Measurements from ENCODE around the gene CCDC69. TPM values are rescaled to one million over a fixed set of nuclear protein-coding genes. Genes with fewer than 3 reads are reported as not detected.

CCDC69 gene
- total and polyA plus RNA-seq, 10 of the 15 experiments (the other 5 are each of a cell fraction or from before 2014, with no cell fraction given), result 13.5 to 106 (median 70.1) TPM

DNA sequence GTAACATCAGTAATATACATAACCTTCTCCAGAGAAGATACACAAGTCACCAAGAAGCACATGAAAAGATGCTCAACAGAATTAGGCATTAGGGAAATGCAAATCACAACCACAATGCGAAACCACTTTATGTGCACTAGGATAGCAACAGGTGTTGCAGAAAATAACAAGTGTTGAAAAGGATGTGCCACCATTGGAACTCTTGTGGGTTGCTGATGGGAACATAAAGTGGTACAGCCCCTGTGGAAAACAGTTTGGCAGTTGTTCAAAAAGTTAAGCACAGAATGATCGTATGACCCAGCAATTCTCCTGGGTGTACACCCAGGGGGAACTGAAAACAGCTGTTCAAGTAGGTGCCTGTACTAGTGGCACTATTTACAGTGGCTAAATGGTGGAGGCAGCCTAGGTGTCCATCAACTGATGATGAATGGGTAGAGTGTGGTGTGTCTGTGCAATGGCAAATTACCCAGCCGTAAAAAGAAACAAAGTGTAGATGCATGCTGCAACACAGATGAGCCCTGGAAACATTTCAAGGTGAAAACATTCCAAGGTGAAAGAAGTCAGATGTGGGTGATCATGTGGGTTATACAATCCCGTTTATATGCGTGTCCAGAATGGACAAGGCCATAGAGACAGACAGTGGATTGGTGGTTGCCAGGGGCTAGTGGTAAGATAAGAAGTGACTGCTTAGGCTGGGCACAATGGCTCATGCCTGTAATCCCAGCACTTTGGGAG is 27.2 kb downstream of the CCDC69 start:
- Histone ChIP-seq H4K20me1 (ENCODE audit: control insufficient read depth, insufficient read depth) (no peaks in the 10 kb centered on the region), H3K27me3 (replicated peaks in 1 of 2; ENCODE audit: control insufficient read depth in 2 of 2, insufficient read depth in 2 of 2, low read length in 1 of 2) (no peaks in the 10 kb centered on the region), H2AFZ (ENCODE audit: control insufficient read depth, low read depth, low read length) (no peak overlapping the region), H3K79me2 (ENCODE audit: control insufficient read depth, insufficient read depth, low read length) (no peaks in the 10 kb centered on the region), H3K27ac (ENCODE audit: control insufficient read depth, insufficient read depth) (peak overlapping the region; percentile 20; the same call in 1 of the 2 replicates), H3K9me3 (replicated peaks; ENCODE audit: control insufficient read depth, insufficient read depth, low read length) (peaks cover 4% of the 10 kb centered on the region), H3K4me1 (ENCODE audit: control insufficient read depth, insufficient read depth, low read length) (peaks cover 17% of the 10 kb centered on the region), H3K4me3 (no peak overlapping the region), H3K36me3 (ENCODE audit: control insufficient read depth in 2 of 2, insufficient read depth in 2 of 2, low read length in 1 of 2) (peaks cover 6 to 26% of the 10 kb centered on the region in 2 experiments; a peak in 3 of 4 replicates), H3K9ac (ENCODE audit: control insufficient read depth, insufficient read depth, low read length) (no peak overlapping the region), H3K4me2 (ENCODE audit: control insufficient read depth, insufficient read depth) (peak overlapping the region; percentile 10; the same call in 1 of the 2 replicates)
- CTCF ChIA-PET, result interaction anchor here (1.4 to 1.5 kb wide), 3 partner anchors 15 to 31 kb away, joined by 3 to 4 read pairs (median 3); no protein-coding TSS in a partner anchor
- RAD21 ChIA-PET (ENCODE audit: unreplicated experiment), result interaction anchor here (1.1 to 2.8 kb wide), 2 partner anchors 16 to 42 kb away, joined by 4 to 24 read pairs; no protein-coding TSS in a partner anchor
- intact Hi-C loops (cut with micrococcal nuclease; ENCODE audit: unreplicated experiment) (loop anchor here (2.0 kb wide), 1 partner anchor 18 kb away; no protein-coding TSS in a partner anchor), in situ Hi-C loops (cut with MboI) (no loop called here)
- WGBS (ENCODE audit: insufficient coverage, insufficient replicate concordance, low lambda C conversion rate, missing lambda C conversion rate), result 38% methylated on average over 5 of the region's 5 CpGs
- FAIRE-seq (peak; percentile 96), DNase-seq (ENCODE audit: low read depth, low spot score) (peak; percentile 95), ATAC-seq (peak; percentile 98)
- POLR2A ChIA-PET, result interaction anchor here (1.5 to 2.9 kb wide), 2 partner anchors 16 to 55 kb away, joined by 4 to 20 read pairs; no protein-coding TSS in a partner anchor
- BruUV-seq (replicated peaks), result no TSS peak
- SMC1A ChIA-PET (ENCODE audit: uncharacterized antibody, unreplicated experiment), result interaction anchor here (0.6 to 2.8 kb wide), 8 partner anchors 15 to 62 kb away, joined by 3 to 18 read pairs (median 5); no protein-coding TSS in a partner anchor
- peak; percentile 58 to 71 for TF ChIP-seq BHLHE40 (IDR thresholded peaks at IDR 0.05; ENCODE audit: borderline replicate concordance in 1 of 2, low read depth in 2 of 2, low read length in 1 of 2)
- no peak for TF ChIP-seq CHD1 (IDR thresholded peaks at IDR 0.05; ENCODE audit: low read depth, low read length)
- peak in 1 of 2 experiments; percentile 45; a peak in 1 of 4 replicates for TF ChIP-seq ETV6 (conservative IDR thresholded peaks at IDR 0.05 in 1 of 2, IDR thresholded peaks at IDR 0.05 in 1 of 2; ENCODE audit: borderline replicate concordance in 1 of 2, low read depth in 1 of 2)
- peak; percentile 41; the same call in 1 of the 2 replicates for TF ChIP-seq NFIC (IDR thresholded peaks at IDR 0.05; ENCODE audit: low read depth, low read length)
- no peak for TF ChIP-seq JUNB (IDR thresholded peaks at IDR 0.05)
- no peak for TF ChIP-seq ZBED1 (IDR thresholded peaks at IDR 0.05; ENCODE audit: borderline replicate concordance)
- TF ChIP-seq IKZF1 (conservative IDR thresholded peaks at IDR 0.05), result peak; percentile 96
- peak; percentile 84 for TF ChIP-seq CUX1 (IDR thresholded peaks at IDR 0.05; ENCODE audit: insufficient replicate concordance, low read depth, low read length)
- no peak for TF ChIP-seq GABPA (IDR thresholded peaks at IDR 0.05; ENCODE audit: low read depth)
- no peak for TF ChIP-seq FOXK2 (IDR thresholded peaks at IDR 0.05)
- TF ChIP-seq FOS (IDR thresholded peaks at IDR 0.05; ENCODE audit: borderline replicate concordance, extremely low read depth, insufficient read length), result no peak
- no peak for TF ChIP-seq MXI1 (IDR thresholded peaks at IDR 0.05; ENCODE audit: low read depth, low read length)
- peak; percentile 87 for TF ChIP-seq SMAD1 (IDR thresholded peaks at IDR 0.05; ENCODE audit: low read depth, partially characterized antibody)
- TF ChIP-seq JUND (IDR thresholded peaks at IDR 0.05; ENCODE audit: low read depth, low read length), result no peak
- 0 out of 2 replicates have a peak, but pooled peaks have one; percentile 13 for TF ChIP-seq ATF2 (IDR thresholded peaks at IDR 0.05; ENCODE audit: low read length)

All from GM12878 (cell line).